GM10847 (cell line): ENCODE results near the gene ZDHHC14.

Experiments used
- POLR2A ChIP-seq: IDR thresholded peaks from 2 replicates; pipeline ENCODE4 v1.6.1; 2011; ENCODE audit not compliant: insufficient read length; ENCODE audit errors: extremely low read depth

ZDHHC14 gene

GRCh38 chr6:157447735-157448134 is 66.7 kb downstream of the ZDHHC14 start:
- TF ChIP-seq POLR2A: no peak

GRCh38 chr6:157449610-157450009 is 68.6 kb downstream of the ZDHHC14 start:
- TF ChIP-seq POLR2A: no peak

- TF ChIP-seq POLR2A: no peak
Observed at GRCh38 chr6:157450931-157451742, 70.1 kb downstream of the ZDHHC14 start.

- no peak for TF ChIP-seq POLR2A
Observed at GRCh38 chr6:157452096-157452495, 71.1 kb downstream of the ZDHHC14 start.

- TF ChIP-seq POLR2A: no peak
Observed at GRCh38 chr6:157453131-157453530, 72.1 kb downstream of the ZDHHC14 start.

- TF ChIP-seq POLR2A: no peak
Observed at GRCh38 chr6:157453978-157454377, 73.0 kb downstream of the ZDHHC14 start.

- no peak for TF ChIP-seq POLR2A
Observed at GRCh38 chr6:157454762-157455714, 74.0 kb downstream of the ZDHHC14 start.

- no peak for TF ChIP-seq POLR2A
Observed at GRCh38 chr6:157455731-157456523, 74.9 kb downstream of the ZDHHC14 start.

GRCh38 chr6:157456524-157456829 is 75.5 kb downstream of the ZDHHC14 start:
- no peak for TF ChIP-seq POLR2A

GRCh38 chr6:157457787-157458186 is 76.8 kb downstream of the ZDHHC14 start:
- TF ChIP-seq POLR2A: no peak

GRCh38 chr6:157459327-157459726 is 78.3 kb downstream of the ZDHHC14 start:
- TF ChIP-seq POLR2A: no peak

GRCh38 chr6:157460182-157460999 is 79.4 kb downstream of the ZDHHC14 start:
- TF ChIP-seq POLR2A: no peak

GRCh38 chr6:157461000-157461915 is 80.3 kb downstream of the ZDHHC14 start:
- no peak for TF ChIP-seq POLR2A
